DOHH2 (cell line): ENCODE results near the gene DUS2.

Experiments
- H3F3A ChIP-seq: fragments of 200-600 bp; sonication (generic), shearing (Covaris generic); 2 replicates; pipeline ENCODE4 v1.6.0; 2016; ENCODE audit warnings: antibody characterized with exemption, mild to moderate bottlenecking; ENCODE audit not compliant: control insufficient read depth, insufficient read depth
- H3K27ac ChIP-seq: fragments of 200-600 bp; sonication (generic); 2 replicates; pipeline ENCODE4 v1.5.1; 2014; ENCODE audit warnings: low read depth, mild to moderate bottlenecking, low read length, moderate library complexity
- H3K27me3 ChIP-seq: fragments of 200-600 bp; sonication (generic); 2 replicates; pipeline ENCODE4 v1.6.1; 2014; ENCODE audit warnings: mild to moderate bottlenecking, low read length, mixed read lengths; ENCODE audit not compliant: control insufficient read depth
- H3K36me3 ChIP-seq: fragments of 200-600 bp; sonication (generic); 2 replicates; pipeline ENCODE4 v1.6.1; 2014; ENCODE audit warnings: mild to moderate bottlenecking, low read length, moderate library complexity, mixed read lengths; ENCODE audit not compliant: control insufficient read depth
- H3K4me1 ChIP-seq: fragments of 200-600 bp; sonication (generic); 2 replicates; pipeline ENCODE4 v1.6.1; 2014; ENCODE audit warnings: mild to moderate bottlenecking, low read length, mixed read lengths; ENCODE audit not compliant: control insufficient read depth
- H3K4me2 ChIP-seq: fragments of 200-600 bp; sonication (generic); 2 replicates; pipeline ENCODE4 v1.6.0; 2014; ENCODE audit warnings: mild to moderate bottlenecking, low read length, moderate library complexity
- H3K4me3 ChIP-seq: fragments of 200-600 bp; sonication (generic); 2 replicates; pipeline ENCODE4 v1.5.1; 2014; ENCODE audit warnings: mild to moderate bottlenecking, low read length, mixed read lengths
- H3K79me2 ChIP-seq: fragments of 200-600 bp; sonication (generic); 2 replicates; pipeline ENCODE4 v1.6.1; 2014; ENCODE audit warnings: mild to moderate bottlenecking, low read length, mixed read lengths; ENCODE audit not compliant: control insufficient read depth
- H3K9me2 ChIP-seq: fragments of 200-600 bp; sonication (generic); replicated peaks from 2 replicates; pipeline ENCODE4 v1.6.1; 2014; ENCODE audit warnings: mild to moderate bottlenecking, low read length, mixed read lengths; ENCODE audit not compliant: control insufficient read depth
- H3K9me3 ChIP-seq: fragments of 200-600 bp; sonication (generic); 2 replicates; pipeline ENCODE4 v1.6.1; 2014; ENCODE audit warnings: antibody characterized with exemption, low read length, mixed read lengths; ENCODE audit not compliant: control insufficient read depth, insufficient read depth
- H4K20me1 ChIP-seq: fragments of 200-600 bp; sonication (generic); 2 replicates; pipeline ENCODE4 v1.6.0; 2014; ENCODE audit warnings: low read depth, mild to moderate bottlenecking, antibody characterized with exemption, low read length, moderate library complexity; ENCODE audit not compliant: control insufficient read depth, insufficient read depth
- CTCF ChIP-seq: fragments of 200-600 bp; sonication (generic); IDR thresholded peaks from one replicate; pipeline ENCODE4 v1.5.1; 2014; ENCODE audit warnings: antibody characterized with exemption, mild to moderate bottlenecking, low read depth, low read length; ENCODE audit not compliant: poor library complexity, severe bottlenecking
- EZH2phosphoT487 ChIP-seq: fragments of 200-600 bp; sonication (generic); IDR thresholded peaks from 2 replicates; pipeline ENCODE4 v1.6.1; 2017; ENCODE audit warnings: borderline replicate concordance, mild to moderate bottlenecking, antibody characterized with exemption, low read length, moderate library complexity, mixed read lengths

Gene DUS2

GRCh38 chr16:68126395-68126794 lies 103.3 kb downstream of the DUS2 start:
- no peak overlapping the region for H3K4me2 ChIP-seq
- H3K79me2 ChIP-seq: peaks cover 72% of the 10 kb centered on the region
- peaks cover 41% of the 10 kb centered on the region for H3K4me1 ChIP-seq
- H3K4me3 ChIP-seq: no peak overlapping the region
- H3K9me3 ChIP-seq: no peaks in the 10 kb centered on the region
- H3K36me3 ChIP-seq: peaks cover 13% of the 10 kb centered on the region
- H3K27me3 ChIP-seq: no peaks in the 10 kb centered on the region
- peaks cover 8% of the 10 kb centered on the region; the same call in 1 of the 2 replicates for H3F3A ChIP-seq
- no peaks in the 10 kb centered on the region for H3K9me2 ChIP-seq
- no peak overlapping the region for H3K27ac ChIP-seq
- TF ChIP-seq EZH2phosphoT487 (no peak), CTCF (no peak)
- 0 out of 2 replicates have a peak, but pooled peaks cover 7% of the 10 kb centered on the region for H4K20me1 ChIP-seq

- Histone ChIP-seq H3K9me3 (no peaks in the 10 kb centered on the region), H3K36me3 (peaks cover 6% of the 10 kb centered on the region), H3F3A (peaks cover 8% of the 10 kb centered on the region; the same call in 1 of the 2 replicates), H3K4me3 (no peak overlapping the region), H3K27me3 (no peaks in the 10 kb centered on the region), H3K79me2 (peaks cover 67% of the 10 kb centered on the region), H3K27ac (no peak overlapping the region), H3K4me1 (peaks cover 44% of the 10 kb centered on the region), H3K9me2 (no peaks in the 10 kb centered on the region), H4K20me1 (0 out of 2 replicates have a peak, but pooled peaks cover 7% of the 10 kb centered on the region), H3K4me2 (no peak overlapping the region)
- TF ChIP-seq CTCF (no peak), EZH2phosphoT487 (no peak)
These were observed 105.7 kb downstream of the DUS2 start for GRCh38 chr16:68128577-68129305.
